ENCODE data around the gene TGM2. TPM values are rescaled to one million over a fixed set of nuclear protein-coding genes. Genes with fewer than 3 reads are reported as not detected.
A peak's percentile ranks its signal among the peaks of the same experiment; 100 is the strongest.

TGM2 gene
- total RNA-seq, 4 donors from 2014 or later, result 170 to 385 (median 212) TPM

GRCh38 chr20:38078084-38078483 is 87.0 kb downstream of the TGM2 start:
- peaks cover 31 to 86% (median 79%) of the 10 kb centered on the region in 4 donors for H3K4me1 ChIP-seq
- peak; percentile 45 for DNase-seq (ENCODE audit: extremely low spot score)
- TF ChIP-seq POLR2A (IDR thresholded peaks at IDR 0.05; ENCODE audit: low read depth) (no peak), POLR2AphosphoS5 (IDR thresholded peaks at IDR 0.05) (no peak), EP300 (IDR thresholded peaks at IDR 0.05) (no peak), CTCF (IDR thresholded peaks at IDR 0.05) (no peak)
- H3K36me3 ChIP-seq, result peaks cover 0 to 31% (median 14%) of the 10 kb centered on the region in 4 donors
- H3K9me3 ChIP-seq, result no peaks in the 10 kb centered on the region
- no peaks in the 10 kb centered on the region for H3K27me3 ChIP-seq
- no peak overlapping the region for H3K4me3 ChIP-seq
- H3K27ac ChIP-seq (replicated peaks in 1 of 4), result peak overlapping the region; percentile 80 to 90 (median 82)
- 96% methylated on average over 2 of the region's 2 CpGs for WGBS
- intact Hi-C loops (cut with DNase I), result no loop called here

Small RNAs within 50 kb of the gene (small RNA-seq; reads per million reads assigned to genes)
- gene RN7SL237P, result 0 reads per million in 3 donors

Other genes with a start within 250 kb of the TGM2 start
- 10 to 100 TPM; 11.3 to 14.3 (median 12.4) TPM for gene TTI1, start 131.8 kb downstream of the TGM2 start, total RNA-seq
- gene RPRD1B, start 131.5 kb downstream of the TGM2 start, total RNA-seq, result 10 to 100 TPM; 26.7 to 39.5 (median 33.8) TPM
- 10 to 100 TPM in 1 of 4 donors, 1 to 10 TPM in 3; 7.3 to 13.3 (median 8.5) TPM for gene KIAA1755, start 95.5 kb upstream of the TGM2 start, total RNA-seq
- gene BPI, start 138.9 kb upstream of the TGM2 start, total RNA-seq, result under 1 TPM in 2 of 4 donors, not detected in 2; 0.66 to 0.92 TPM
- under 1 TPM in 2 of 4 donors, not detected in 2; 0.13 to 0.33 TPM for gene LBP, start 181.2 kb upstream of the TGM2 start, total RNA-seq

Measured in esophagus muscularis mucosa (tissue), 4 donors.